Body of pancreas (tissue), 4 donors: ENCODE results near the gene MPZL1.
A peak's percentile ranks its signal among the peaks of the same experiment; 100 is the strongest.

Experiments
- POLR2A ChIP-seq, 3 donors: fragments of 450-650 bp; IDR thresholded peaks; one replicate each; pipeline ENCODE4 v1.6.1; 2016; ENCODE audit warnings: antibody characterized with exemption in 3 of 3, mild to moderate bottlenecking in 2 of 3
- TF ChIP-seq, protein P1 (sequence below), 7 experiments: fragments of 450-650 bp in 4 of 7; fragments of 200-600 bp in 3 of 7; sonication (generic) in 3 of 7; IDR thresholded peaks; one replicate each; pipeline ENCODE4 v1.5.1; 2016 to 2019; ENCODE audit warnings: antibody characterized with exemption in 7 of 7

DNA sequence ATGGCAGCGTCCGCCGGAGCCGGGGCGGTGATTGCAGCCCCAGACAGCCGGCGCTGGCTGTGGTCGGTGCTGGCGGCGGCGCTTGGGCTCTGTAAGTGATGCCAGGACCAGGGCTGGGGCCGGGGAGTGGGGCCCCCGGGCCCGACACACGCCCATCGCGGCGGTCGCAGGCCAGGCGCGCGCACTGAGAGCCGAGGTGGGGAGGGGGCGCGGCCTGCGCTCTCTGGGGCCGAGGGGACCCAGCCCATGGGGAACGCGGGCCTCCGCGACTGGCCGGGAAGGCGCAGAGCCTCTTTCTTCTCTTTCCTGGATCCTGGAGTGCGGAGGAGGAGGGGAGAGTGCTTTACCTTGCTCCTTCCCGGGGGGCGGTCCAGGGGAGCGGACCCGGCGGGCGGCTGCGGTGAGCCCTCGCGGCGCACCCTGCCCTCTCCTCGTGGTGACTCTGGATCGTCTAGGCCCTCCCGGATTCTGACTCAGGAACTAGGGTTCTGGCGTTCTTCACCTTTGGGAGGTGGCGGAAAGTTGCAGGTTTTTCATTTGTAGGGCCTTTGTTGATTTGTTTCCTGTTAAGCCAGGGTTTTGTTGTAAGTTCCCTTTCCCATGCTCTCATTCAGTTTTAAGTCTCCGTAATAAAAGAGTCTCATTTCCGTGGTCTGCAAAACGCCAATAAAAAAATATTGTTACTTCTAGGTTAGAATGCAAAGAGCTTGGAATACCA is 529 bp downstream of the MPZL1 start:
- TF ChIP-seq, protein P1, sequence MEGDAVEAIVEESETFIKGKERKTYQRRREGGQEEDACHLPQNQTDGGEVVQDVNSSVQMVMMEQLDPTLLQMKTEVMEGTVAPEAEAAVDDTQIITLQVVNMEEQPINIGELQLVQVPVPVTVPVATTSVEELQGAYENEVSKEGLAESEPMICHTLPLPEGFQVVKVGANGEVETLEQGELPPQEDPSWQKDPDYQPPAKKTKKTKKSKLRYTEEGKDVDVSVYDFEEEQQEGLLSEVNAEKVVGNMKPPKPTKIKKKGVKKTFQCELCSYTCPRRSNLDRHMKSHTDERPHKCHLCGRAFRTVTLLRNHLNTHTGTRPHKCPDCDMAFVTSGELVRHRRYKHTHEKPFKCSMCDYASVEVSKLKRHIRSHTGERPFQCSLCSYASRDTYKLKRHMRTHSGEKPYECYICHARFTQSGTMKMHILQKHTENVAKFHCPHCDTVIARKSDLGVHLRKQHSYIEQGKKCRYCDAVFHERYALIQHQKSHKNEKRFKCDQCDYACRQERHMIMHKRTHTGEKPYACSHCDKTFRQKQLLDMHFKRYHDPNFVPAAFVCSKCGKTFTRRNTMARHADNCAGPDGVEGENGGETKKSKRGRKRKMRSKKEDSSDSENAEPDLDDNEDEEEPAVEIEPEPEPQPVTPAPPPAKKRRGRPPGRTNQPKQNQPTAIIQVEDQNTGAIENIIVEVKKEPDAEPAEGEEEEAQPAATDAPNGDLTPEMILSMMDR (IDR thresholded peaks at IDR 0.05): peak in 1 of 7 experiments; percentile 2
- no peak for TF ChIP-seq POLR2A (IDR thresholded peaks at IDR 0.05)
